HEK293 (cell line): ENCODE data around the gene GPI.

Experiments
- IKZF3 ChIP-seq: fragments of 450-650 bp; IDR thresholded peaks from 2 replicates; pipeline ENCODE4 v1.5.0; 2018; ENCODE audit warnings: missing biosample characterization, mild to moderate bottlenecking, missing genetic modification characterization, moderate library complexity
- SCRT2 ChIP-seq: fragments of 450-650 bp; formaldehyde crosslinking; IDR thresholded peaks from 2 replicates; pipeline ENCODE4 v1.5.1; 2016; ENCODE audit warnings: missing biosample characterization, missing genetic modification characterization
- SP2 ChIP-seq: fragments of 450-650 bp; formaldehyde crosslinking; IDR thresholded peaks from 2 replicates; pipeline ENCODE4 v1.5.1; 2016; ENCODE audit warnings: missing biosample characterization, missing genetic modification characterization
- SP7 ChIP-seq: fragments of 450-650 bp; formaldehyde crosslinking; IDR thresholded peaks from 2 replicates; pipeline ENCODE4 v1.5.1; 2016; ENCODE audit warnings: missing biosample characterization, missing genetic modification characterization
- ZEB2 ChIP-seq: fragments of 450-650 bp; formaldehyde crosslinking; IDR thresholded peaks from 2 replicates; pipeline ENCODE4 v1.5.1; 2016; ENCODE audit warnings: missing biosample characterization, missing genetic modification characterization
- ZFP37 ChIP-seq: fragments of 450-650 bp; formaldehyde crosslinking; IDR thresholded peaks from 2 replicates; pipeline ENCODE4 v1.5.1; 2016; ENCODE audit warnings: missing biosample characterization, missing genetic modification characterization
- ZFP69B ChIP-seq: fragments of 450-650 bp; formaldehyde crosslinking; IDR thresholded peaks from 2 replicates; pipeline ENCODE4 v1.5.1; 2016; ENCODE audit warnings: missing biosample characterization, missing genetic modification characterization
- ZNF114 ChIP-seq: fragments of 450-650 bp; formaldehyde crosslinking; IDR thresholded peaks from 2 replicates; pipeline ENCODE4 v1.5.0; 2017; ENCODE audit warnings: missing biosample characterization, missing genetic modification characterization
- ZNF121 ChIP-seq: fragments of 450-650 bp; formaldehyde crosslinking; IDR thresholded peaks from 2 replicates; pipeline ENCODE4 v1.5.1; 2016; ENCODE audit warnings: missing biosample characterization, missing genetic modification characterization
- ZNF133 ChIP-seq: fragments of 450-650 bp; formaldehyde crosslinking; IDR thresholded peaks from 2 replicates; pipeline ENCODE4 v1.5.1; 2016; ENCODE audit warnings: missing biosample characterization, missing genetic modification characterization
- ZNF175 ChIP-seq: fragments of 450-650 bp; formaldehyde crosslinking; IDR thresholded peaks from 2 replicates; pipeline ENCODE4 v1.5.1; 2016; ENCODE audit warnings: missing biosample characterization, missing genetic modification characterization
- ZNF335 ChIP-seq: fragments of 450-650 bp; formaldehyde crosslinking; conservative IDR thresholded peaks from 2 replicates; pipeline ENCODE4 v1.5.1; 2016; ENCODE audit warnings: missing biosample characterization, missing genetic modification characterization
- ZNF366 ChIP-seq: fragments of 450-650 bp; formaldehyde crosslinking; conservative IDR thresholded peaks from 2 replicates; pipeline ENCODE4 v1.5.1; 2016; ENCODE audit warnings: missing biosample characterization, missing genetic modification characterization
- ZNF404 ChIP-seq: fragments of 450-650 bp; formaldehyde crosslinking; IDR thresholded peaks from 2 replicates; pipeline ENCODE4 v1.5.1; 2017; ENCODE audit warnings: missing biosample characterization, missing genetic modification characterization
- ZNF426 ChIP-seq: fragments of 450-650 bp; formaldehyde crosslinking; IDR thresholded peaks from 2 replicates; pipeline ENCODE4 v1.5.1; 2017; ENCODE audit warnings: missing biosample characterization, missing genetic modification characterization, mild to moderate bottlenecking, inconsistent platforms, moderate library complexity
- ZNF600 ChIP-seq: fragments of 450-650 bp; formaldehyde crosslinking; IDR thresholded peaks from 2 replicates; pipeline ENCODE4 v1.5.1; 2016; ENCODE audit warnings: missing biosample characterization, missing genetic modification characterization
- ZNF626 ChIP-seq: fragments of 450-650 bp; sonication (Bioruptor Pico); formaldehyde crosslinking; IDR thresholded peaks from 2 replicates; pipeline ENCODE4 v1.5.1; 2018; ENCODE audit warnings: missing biosample characterization, missing genetic modification characterization, inconsistent platforms
- ZNF654 ChIP-seq: fragments of 450-650 bp; formaldehyde crosslinking; IDR thresholded peaks from 2 replicates; pipeline ENCODE4 v1.5.1; 2016; ENCODE audit warnings: low read depth, missing biosample characterization, missing genetic modification characterization
- ZNF670 ChIP-seq: fragments of 450-650 bp; formaldehyde crosslinking; IDR thresholded peaks from 2 replicates; pipeline ENCODE4 v1.5.1; 2016; ENCODE audit warnings: missing biosample characterization, missing genetic modification characterization, low read depth
- ZNF830 ChIP-seq: fragments of 450-650 bp; IDR thresholded peaks from 2 replicates; pipeline ENCODE4 v1.5.0; 2018; ENCODE audit warnings: missing biosample characterization, missing genetic modification characterization, low read depth, mild to moderate bottlenecking, moderate library complexity
- ZSCAN23 ChIP-seq: fragments of 450-650 bp; formaldehyde crosslinking; IDR thresholded peaks from 2 replicates; pipeline ENCODE4 v1.5.1; 2016; ENCODE audit warnings: missing biosample characterization, missing genetic modification characterization
- ZSCAN30 ChIP-seq: fragments of 450-650 bp; IDR thresholded peaks from 2 replicates; pipeline ENCODE4 v1.5.1; 2018; ENCODE audit warnings: missing biosample characterization, mild to moderate bottlenecking, missing genetic modification characterization, moderate library complexity
- ZXDB ChIP-seq: fragments of 450-650 bp; formaldehyde crosslinking; IDR thresholded peaks from 2 replicates; pipeline ENCODE4 v1.5.1; 2016; ENCODE audit warnings: missing biosample characterization, missing genetic modification characterization
- TF ChIP-seq, protein P1 (sequence below): fragments of 450-650 bp; formaldehyde crosslinking; IDR thresholded peaks from 2 replicates; pipeline ENCODE4 v1.5.1; 2016; ENCODE audit warnings: missing biosample characterization, missing genetic modification characterization
- TF ChIP-seq, protein P2 (sequence below): sonication (generic); formaldehyde crosslinking; IDR thresholded peaks from 2 replicates; pipeline ENCODE4 v1.8.1; 2022; ENCODE audit warnings: mild to moderate bottlenecking, moderate library complexity, missing genetic modification reagents
- TF ChIP-seq, protein P3 (sequence below): fragments of 450-650 bp; formaldehyde crosslinking; IDR thresholded peaks from 2 replicates; pipeline ENCODE4 v1.5.1; 2016; ENCODE audit warnings: missing biosample characterization, missing genetic modification characterization
- TF ChIP-seq, protein P4 (sequence below): fragments of 450-650 bp; formaldehyde crosslinking; IDR thresholded peaks from 2 replicates; pipeline ENCODE4 v1.5.1; 2017; ENCODE audit warnings: missing biosample characterization, mild to moderate bottlenecking, missing genetic modification characterization, moderate library complexity
- TF ChIP-seq, protein P5 (sequence below): fragments of 450-650 bp; formaldehyde crosslinking; IDR thresholded peaks from 2 replicates; pipeline ENCODE4 v1.5.1; 2017; ENCODE audit warnings: missing biosample characterization, missing genetic modification characterization
- TF ChIP-seq, protein P6 (sequence below): fragments of 450-650 bp; formaldehyde crosslinking; IDR thresholded peaks from 2 replicates; pipeline ENCODE4 v1.5.1; 2016; ENCODE audit warnings: missing biosample characterization, missing genetic modification characterization

The GPI gene

DNA sequence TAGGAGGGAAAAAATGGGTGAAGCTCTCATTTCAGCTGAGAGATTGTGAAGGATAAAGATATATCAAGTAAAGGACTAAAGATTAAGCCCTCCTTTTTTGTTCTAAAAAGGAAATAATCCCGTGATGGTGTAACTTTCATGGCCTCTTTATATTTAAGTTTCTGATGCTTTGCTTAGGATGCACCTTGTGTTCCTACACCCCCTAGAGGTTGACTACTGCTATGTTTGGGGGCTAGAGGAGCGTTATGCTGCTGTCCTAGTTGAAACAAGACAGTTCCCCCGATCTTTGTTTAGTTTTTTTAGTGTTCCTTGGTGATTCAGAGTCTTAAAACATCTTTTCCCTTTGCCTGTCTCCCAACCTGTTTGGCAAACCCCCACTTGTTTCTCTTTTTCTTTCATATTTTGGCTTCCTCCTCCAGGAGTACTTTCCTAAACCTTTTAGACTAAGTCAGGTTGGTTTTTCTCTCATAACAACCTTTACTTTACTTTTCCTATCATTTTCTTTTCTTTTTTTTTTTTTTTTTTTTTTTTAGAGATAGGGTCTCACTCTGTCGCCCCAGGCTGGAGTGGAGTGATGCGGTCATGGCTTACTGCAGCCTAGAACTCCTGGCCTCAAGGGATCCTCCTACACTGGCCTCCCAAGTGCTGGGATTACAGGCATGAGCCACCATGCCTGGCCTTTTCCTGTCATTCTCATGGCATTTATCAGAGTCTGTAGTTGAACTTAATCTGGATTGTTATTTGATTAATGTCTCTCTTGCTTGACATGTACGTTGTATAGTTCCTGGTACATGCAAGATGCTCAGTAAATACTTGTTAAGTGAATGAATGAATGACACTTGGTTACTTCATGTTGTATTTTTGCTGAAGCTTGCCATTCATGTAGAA is 66.0 kb downstream of the GPI start (continued):
- peak; percentile 41 for TF ChIP-seq ZEB2
- peak; percentile 67; the same call in 1 of the 2 replicates for TF ChIP-seq ZNF121 (tag by site-specific recombination)
- TF ChIP-seq ZNF366 (tag by site-specific recombination), result peak; percentile 16; the same call in 1 of the 2 replicates
- no peak for TF ChIP-seq IKZF3
- TF ChIP-seq ZNF426 (tag by site-specific recombination), result no peak
- TF ChIP-seq ZFP69B (tag by site-specific recombination), result no peak
- TF ChIP-seq ZSCAN23 (tag by site-specific recombination), result 0 out of 2 replicates have a peak, but pooled peaks have one; percentile 42
- no peak for TF ChIP-seq SP7 (tag by site-specific recombination)
- TF ChIP-seq ZNF654 (tag by site-specific recombination), result peak; percentile 56
- TF ChIP-seq ZXDB, result peak; percentile 33; the same call in 1 of the 2 replicates
- TF ChIP-seq, protein P1, sequence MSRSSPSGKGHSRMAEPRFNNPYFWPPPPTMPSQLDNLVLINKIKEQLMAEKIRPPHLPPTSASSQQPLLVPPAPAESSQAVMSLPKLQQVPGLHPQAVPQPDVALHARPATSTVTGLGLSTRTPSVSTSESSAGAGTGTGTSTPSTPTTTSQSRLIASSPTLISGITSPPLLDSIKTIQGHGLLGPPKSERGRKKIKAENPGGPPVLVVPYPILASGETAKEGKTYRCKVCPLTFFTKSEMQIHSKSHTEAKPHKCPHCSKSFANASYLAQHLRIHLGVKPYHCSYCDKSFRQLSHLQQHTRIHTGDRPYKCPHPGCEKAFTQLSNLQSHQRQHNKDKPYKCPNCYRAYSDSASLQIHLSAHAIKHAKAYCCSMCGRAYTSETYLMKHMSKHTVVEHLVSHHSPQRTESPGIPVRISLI (tag by site-specific recombination), result peak; percentile 91
- TF ChIP-seq, protein P2, sequence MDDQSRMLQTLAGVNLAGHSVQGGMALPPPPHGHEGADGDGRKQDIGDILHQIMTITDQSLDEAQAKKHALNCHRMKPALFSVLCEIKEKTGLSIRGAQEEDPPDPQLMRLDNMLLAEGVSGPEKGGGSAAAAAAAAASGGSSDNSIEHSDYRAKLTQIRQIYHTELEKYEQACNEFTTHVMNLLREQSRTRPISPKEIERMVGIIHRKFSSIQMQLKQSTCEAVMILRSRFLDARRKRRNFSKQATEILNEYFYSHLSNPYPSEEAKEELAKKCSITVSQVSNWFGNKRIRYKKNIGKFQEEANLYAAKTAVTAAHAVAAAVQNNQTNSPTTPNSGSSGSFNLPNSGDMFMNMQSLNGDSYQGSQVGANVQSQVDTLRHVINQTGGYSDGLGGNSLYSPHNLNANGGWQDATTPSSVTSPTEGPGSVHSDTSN (CRISPR knock-in tag), result no peak
- 0 out of 2 replicates have a peak, but pooled peaks have one; percentile 39 for TF ChIP-seq ZFP37 (tag by site-specific recombination)
- no peak for TF ChIP-seq ZNF404 (tag by site-specific recombination)
- TF ChIP-seq SP2 (tag by site-specific recombination), result no peak
- peak; percentile 83 for TF ChIP-seq ZNF600 (tag by site-specific recombination)
- TF ChIP-seq ZNF133 (tag by site-specific recombination), result no peak
- TF ChIP-seq ZNF114, result no peak
- TF ChIP-seq, protein P3, sequence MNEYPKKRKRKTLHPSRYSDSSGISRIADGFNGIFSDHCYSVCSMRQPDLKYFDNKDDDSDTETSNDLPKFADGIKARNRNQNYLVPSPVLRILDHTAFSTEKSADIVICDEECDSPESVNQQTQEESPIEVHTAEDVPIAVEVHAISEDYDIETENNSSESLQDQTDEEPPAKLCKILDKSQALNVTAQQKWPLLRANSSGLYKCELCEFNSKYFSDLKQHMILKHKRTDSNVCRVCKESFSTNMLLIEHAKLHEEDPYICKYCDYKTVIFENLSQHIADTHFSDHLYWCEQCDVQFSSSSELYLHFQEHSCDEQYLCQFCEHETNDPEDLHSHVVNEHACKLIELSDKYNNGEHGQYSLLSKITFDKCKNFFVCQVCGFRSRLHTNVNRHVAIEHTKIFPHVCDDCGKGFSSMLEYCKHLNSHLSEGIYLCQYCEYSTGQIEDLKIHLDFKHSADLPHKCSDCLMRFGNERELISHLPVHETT, result peak; percentile 17
- TF ChIP-seq, protein P4, sequence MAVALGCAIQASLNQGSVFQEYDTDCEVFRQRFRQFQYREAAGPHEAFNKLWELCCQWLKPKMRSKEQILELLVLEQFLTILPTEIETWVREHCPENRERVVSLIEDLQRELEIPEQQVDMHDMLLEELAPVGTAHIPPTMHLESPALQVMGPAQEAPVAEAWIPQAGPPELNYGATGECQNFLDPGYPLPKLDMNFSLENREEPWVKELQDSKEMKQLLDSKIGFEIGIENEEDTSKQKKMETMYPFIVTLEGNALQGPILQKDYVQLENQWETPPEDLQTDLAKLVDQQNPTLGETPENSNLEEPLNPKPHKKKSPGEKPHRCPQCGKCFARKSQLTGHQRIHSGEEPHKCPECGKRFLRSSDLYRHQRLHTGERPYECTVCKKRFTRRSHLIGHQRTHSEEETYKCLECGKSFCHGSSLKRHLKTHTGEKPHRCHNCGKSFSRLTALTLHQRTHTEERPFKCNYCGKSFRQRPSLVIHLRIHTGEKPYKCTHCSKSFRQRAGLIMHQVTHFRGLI, result no peak
- TF ChIP-seq SCRT2 (tag by site-specific recombination), result peak; percentile 80
- TF ChIP-seq ZNF175, result no peak
- no peak for TF ChIP-seq ZNF626 (tag by site-specific recombination)
- peak; percentile 38; the same call in 1 of the 2 replicates for TF ChIP-seq ZNF335 (tag by site-specific recombination)
- TF ChIP-seq, protein P5, sequence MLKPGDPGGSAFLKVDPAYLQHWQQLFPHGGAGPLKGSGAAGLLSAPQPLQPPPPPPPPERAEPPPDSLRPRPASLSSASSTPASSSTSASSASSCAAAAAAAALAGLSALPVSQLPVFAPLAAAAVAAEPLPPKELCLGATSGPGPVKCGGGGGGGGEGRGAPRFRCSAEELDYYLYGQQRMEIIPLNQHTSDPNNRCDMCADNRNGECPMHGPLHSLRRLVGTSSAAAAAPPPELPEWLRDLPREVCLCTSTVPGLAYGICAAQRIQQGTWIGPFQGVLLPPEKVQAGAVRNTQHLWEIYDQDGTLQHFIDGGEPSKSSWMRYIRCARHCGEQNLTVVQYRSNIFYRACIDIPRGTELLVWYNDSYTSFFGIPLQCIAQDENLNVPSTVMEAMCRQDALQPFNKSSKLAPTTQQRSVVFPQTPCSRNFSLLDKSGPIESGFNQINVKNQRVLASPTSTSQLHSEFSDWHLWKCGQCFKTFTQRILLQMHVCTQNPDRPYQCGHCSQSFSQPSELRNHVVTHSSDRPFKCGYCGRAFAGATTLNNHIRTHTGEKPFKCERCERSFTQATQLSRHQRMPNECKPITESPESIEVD (tag by site-specific recombination), result peak; percentile 9; the same call in 1 of the 2 replicates
- no peak for TF ChIP-seq ZNF830 (tag by site-specific recombination)
- no peak for TF ChIP-seq ZNF670 (tag by site-specific recombination)
- peak; percentile 48; the same call in 1 of the 2 replicates for TF ChIP-seq ZSCAN30 (tag by site-specific recombination)
- TF ChIP-seq, protein P6, sequence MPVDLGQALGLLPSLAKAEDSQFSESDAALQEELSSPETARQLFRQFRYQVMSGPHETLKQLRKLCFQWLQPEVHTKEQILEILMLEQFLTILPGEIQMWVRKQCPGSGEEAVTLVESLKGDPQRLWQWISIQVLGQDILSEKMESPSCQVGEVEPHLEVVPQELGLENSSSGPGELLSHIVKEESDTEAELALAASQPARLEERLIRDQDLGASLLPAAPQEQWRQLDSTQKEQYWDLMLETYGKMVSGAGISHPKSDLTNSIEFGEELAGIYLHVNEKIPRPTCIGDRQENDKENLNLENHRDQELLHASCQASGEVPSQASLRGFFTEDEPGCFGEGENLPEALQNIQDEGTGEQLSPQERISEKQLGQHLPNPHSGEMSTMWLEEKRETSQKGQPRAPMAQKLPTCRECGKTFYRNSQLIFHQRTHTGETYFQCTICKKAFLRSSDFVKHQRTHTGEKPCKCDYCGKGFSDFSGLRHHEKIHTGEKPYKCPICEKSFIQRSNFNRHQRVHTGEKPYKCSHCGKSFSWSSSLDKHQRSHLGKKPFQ (tag by site-specific recombination), result no peak
